Measurements from ENCODE around the gene PUS10. TPM values are rescaled to one million over a fixed set of nuclear protein-coding genes. Genes with fewer than 3 reads are reported as not detected.

The PUS10 gene
- polyA plus RNA-seq, 3 donors from 2014 or later, result 3.8 to 12.6 (median 8.5) TPM

DNA sequence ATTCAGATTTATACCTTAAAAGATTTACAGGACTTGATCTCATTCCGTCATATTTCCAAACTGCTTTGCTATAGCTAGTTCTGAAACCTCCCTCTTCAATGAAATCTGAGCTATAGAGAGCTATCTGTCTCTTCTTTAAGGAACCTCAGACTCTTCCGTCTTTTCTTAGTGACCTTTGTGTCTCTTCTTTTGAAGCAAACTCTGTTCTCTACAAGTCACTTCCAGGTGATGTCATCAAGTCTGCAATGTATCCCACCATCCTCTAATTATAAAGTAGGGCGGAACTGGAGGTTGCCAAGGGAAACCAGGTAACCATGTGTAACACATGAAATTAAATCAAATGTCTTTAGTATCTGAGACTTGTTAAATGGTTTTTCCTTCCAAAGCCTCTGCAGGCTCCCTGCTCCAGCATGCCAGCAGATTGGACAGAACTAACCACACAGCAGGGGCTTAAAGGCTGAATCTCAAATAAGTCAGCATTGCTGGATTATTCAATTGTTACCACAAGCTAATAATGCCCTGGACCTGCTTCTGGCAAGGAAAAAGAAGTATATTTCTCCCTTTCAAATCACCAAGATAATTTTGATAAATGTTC, 41.7 kb downstream of the PUS10 start:
- no peak for DNase-seq
- H3K27me3 Mint-ChIP-seq (ENCODE audit: low read depth in 3 of 3), result no peaks in the 10 kb centered on the region
- H3K4me3 Mint-ChIP-seq, result no peak overlapping the region
- peaks cover 9 to 12% of the 10 kb centered on the region in 2 donors for H3K4me1 Mint-ChIP-seq
- peaks cover 3 to 13% (median 9%) of the 10 kb centered on the region in 3 donors for H3K36me3 Mint-ChIP-seq
- H3K9me3 Mint-ChIP-seq, result no peaks in the 10 kb centered on the region
- H3K27ac Mint-ChIP-seq, result no peak overlapping the region

DNA sequence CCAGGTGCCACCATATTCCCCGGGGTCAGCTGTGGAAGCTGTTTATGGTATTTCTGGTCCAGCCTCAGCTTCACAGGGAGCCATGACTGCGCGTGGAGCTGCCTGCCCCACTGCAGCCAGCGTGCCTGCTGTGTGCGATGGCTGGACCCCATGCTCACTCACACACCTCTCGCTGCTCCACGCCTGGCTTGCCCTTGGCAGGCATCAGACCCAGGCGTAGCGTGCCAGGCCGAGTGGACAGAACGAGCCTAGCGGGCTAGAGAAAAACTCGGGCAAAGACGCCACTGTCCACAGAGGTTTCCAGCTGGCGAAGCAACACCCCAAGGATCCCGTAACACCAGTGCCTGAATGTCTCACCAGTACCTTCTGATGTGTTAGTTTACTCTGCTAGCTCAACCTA, 43.4 kb downstream of the PUS10 start:
- Mint-ChIP-seq H3K4me1 (peaks cover 2% of the 10 kb centered on the region in 2 donors), H3K27me3 (ENCODE audit: low read depth in 3 of 3) (no peaks in the 10 kb centered on the region), H3K27ac (no peak overlapping the region), H3K4me3 (no peak overlapping the region), H3K36me3 (peaks cover 3 to 13% (median 9%) of the 10 kb centered on the region in 3 donors), H3K9me3 (no peaks in the 10 kb centered on the region)
- DNase-seq, result no peak

DNA sequence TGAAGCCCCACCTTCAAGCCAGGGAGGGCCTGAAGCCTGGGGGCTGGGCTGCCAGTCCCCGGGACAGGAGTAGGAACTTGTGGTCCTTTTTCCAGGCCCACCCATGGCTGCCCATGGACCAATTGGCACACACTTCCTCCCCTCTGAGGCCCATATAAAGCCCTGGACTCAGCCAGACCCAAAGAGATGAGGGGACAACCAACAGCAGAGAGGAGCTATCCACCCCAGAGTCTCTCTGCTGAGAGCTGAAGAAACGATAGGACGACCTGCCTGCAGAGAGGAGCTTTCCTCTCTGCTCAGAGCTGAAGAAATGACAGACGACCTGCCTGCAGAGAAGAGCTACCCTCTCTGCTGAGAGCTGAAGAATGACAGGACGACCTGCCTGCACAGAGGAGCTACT, 44.4 kb downstream of the PUS10 start:
- Mint-ChIP-seq H3K9me3 (no peaks in the 10 kb centered on the region), H3K27ac (peak overlapping the region in 1 of 6 donors; percentile 40), H3K4me1 (peaks cover 0 to 2% of the 10 kb centered on the region in 2 donors), H3K27me3 (ENCODE audit: low read depth in 3 of 3) (no peaks in the 10 kb centered on the region), H3K36me3 (peaks cover 3 to 14% (median 9%) of the 10 kb centered on the region in 3 donors), H3K4me3 (no peak overlapping the region)
- DNase-seq, result no peak

DNA sequence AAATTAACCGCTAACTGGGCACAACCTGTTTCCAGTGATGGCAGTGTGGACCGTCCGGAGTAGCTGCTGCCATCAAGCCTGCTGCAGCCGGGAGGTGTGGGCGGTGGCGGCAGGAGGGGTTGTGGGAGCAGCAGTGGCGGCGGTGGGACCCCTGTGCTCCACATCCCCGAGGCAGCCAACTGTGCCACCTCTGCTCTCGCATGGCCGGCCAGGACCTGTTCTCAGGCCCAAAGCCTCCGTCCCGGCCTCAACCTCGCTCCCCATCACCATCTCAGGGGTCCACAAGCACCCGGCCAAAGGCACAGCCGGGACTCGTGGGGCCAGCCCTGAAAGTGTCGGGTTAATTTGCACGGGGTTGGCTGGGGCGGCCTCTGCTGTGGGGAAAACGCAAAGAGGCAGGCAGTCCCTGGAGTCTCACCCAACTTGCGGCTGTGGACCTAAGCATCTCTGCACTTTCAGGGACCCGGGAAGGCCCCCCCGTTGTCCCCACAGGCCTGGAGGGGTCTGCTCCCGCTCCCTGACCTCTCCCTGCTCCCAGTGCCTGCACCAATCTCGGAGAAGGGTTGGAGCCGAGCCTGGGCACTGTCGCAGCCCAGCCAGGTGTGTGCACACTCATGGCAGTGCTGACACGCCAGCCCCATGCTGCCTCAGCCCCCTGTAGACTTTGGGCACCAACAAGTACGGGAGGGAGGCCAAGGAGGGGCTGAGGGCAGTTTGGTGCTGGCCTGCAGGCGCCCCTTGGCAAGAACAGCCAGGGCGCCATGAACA, 45.0 kb downstream of the PUS10 start:
- Mint-ChIP-seq H3K4me3 (no peak overlapping the region), H3K27ac (no peak overlapping the region), H3K9me3 (no peaks in the 10 kb centered on the region), H3K4me1 (peaks cover 0 to 2% of the 10 kb centered on the region in 2 donors), H3K36me3 (peaks cover 3 to 16% (median 9%) of the 10 kb centered on the region in 3 donors), H3K27me3 (ENCODE audit: low read depth in 3 of 3) (no peaks in the 10 kb centered on the region)
- DNase-seq, result no peak

DNA sequence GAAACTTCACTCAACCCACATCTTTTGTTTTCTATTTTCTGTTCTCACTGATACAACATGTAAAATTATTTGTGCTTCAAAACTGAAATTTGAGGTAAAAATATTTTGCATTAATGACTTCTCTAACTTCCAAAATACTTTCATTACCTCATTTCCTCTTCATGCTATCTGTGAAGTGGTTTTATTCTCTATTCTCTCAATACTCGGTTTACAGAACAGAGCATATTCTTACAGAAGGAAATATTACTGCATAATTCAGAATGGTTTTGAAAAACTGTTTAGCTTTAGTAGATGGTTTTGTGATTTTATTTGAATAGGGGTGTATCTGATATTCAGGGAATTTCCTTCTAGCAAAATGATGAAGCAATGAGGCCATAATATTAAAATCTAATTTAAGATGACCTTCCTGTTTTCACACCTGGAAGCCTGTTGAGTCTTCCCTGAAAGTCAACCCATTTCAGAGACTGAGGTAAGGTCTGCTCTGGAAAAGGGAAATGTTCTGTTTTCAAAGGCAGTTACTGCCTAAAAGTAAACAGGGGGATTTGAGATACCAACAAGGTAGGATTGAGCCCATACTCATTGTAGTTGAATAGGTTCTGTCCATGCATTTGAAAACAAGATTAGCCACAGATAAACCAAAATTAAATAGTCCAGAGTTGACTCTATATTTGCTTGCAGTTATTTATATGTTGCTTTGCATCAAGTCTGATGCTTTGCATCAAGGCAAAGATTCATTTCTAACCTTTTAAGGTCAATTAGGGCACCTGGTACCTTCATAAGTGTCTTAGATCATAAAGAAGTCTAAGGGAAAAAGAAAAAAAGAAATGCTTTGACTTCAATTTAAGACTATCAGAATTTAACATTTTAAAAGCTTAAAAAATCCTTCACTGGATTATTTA, 51.3 kb downstream of the PUS10 start:
- H3K4me3 Mint-ChIP-seq, result peak overlapping the region in 4 of 5 donors; percentile 59 to 78 (median 67)
- H3K9me3 Mint-ChIP-seq, result no peaks in the 10 kb centered on the region
- peaks cover 38 to 48% of the 10 kb centered on the region in 2 donors for H3K4me1 Mint-ChIP-seq
- peaks cover 14 to 35% (median 17%) of the 10 kb centered on the region in 3 donors for H3K36me3 Mint-ChIP-seq
- H3K27ac Mint-ChIP-seq, result peak overlapping the region; percentile 26 to 99 (median 87)
- H3K27me3 Mint-ChIP-seq (ENCODE audit: low read depth in 3 of 3), result peaks cover 0 to 5% (median 0%) of the 10 kb centered on the region in 3 donors
- DNase-seq, result no peak

DNA sequence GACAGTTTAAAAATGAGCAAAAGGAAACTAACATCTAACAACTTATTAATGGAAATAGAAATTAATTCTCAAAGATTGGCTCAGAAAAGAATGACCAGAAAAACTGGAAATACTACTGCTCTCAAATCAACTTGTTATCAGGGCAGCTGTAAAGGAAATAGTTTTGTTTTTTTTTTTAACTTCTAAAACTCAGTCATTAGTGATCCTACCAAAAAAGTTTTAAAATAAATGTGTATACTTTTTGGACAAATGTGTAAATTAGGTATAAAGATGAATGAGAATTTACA, 52.6 kb downstream of the PUS10 start:
- Mint-ChIP-seq H3K36me3 (peaks cover 18 to 39% (median 21%) of the 10 kb centered on the region in 3 donors), H3K27me3 (ENCODE audit: low read depth in 3 of 3) (peaks cover 0 to 5% (median 0%) of the 10 kb centered on the region in 3 donors), H3K27ac (peak overlapping the region; percentile 93 to 99 (median 98)), H3K4me3 (peak overlapping the region; percentile 68 to 84 (median 74)), H3K4me1 (peaks cover 38 to 48% of the 10 kb centered on the region in 2 donors), H3K9me3 (no peaks in the 10 kb centered on the region)
- no peak for DNase-seq

DNA sequence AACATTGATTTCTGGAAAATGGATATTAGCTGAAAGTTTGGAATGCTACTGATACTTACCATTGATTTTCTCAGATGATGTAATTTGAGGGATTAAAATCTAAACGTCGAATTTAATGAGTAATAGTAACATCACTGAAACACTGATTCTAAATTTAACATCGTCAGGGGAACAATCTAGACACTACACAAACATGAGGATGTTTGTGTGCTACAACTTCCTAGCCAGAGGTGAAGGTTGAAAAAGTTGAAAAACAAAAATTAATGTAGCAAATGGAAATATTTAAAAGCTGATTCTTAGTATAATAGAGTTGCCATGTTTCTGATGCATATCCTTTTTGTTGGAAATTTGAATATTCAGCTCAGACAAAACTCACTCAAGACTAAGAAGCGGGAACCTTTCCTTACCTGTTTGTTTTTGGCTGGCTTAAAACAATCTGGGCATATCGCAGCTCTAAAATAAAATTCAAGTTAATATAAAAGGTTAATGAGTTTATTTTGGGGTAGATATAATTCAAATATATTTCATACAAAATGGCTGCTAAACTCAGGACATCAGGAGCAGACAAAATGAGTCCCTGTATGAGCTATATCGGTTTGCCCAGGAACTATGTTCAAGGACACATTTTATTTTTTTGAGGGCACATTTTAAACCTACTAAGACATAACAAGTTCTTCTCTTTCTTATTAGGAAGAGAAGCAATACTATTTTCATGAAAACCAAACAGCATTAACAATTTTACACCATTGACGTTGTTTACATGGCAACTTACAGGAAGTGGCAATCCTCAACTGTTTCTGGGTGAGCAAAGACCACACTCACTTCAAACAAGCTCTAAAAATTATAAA, 53.2 kb downstream of the PUS10 start:
- DNase-seq, result peak; percentile 66 to 76 (median 74)
- peaks cover 0 to 5% (median 0%) of the 10 kb centered on the region in 3 donors for H3K27me3 Mint-ChIP-seq (ENCODE audit: low read depth in 3 of 3)
- peaks cover 38 to 48% of the 10 kb centered on the region in 2 donors for H3K4me1 Mint-ChIP-seq
- peak overlapping the region; percentile 93 to 99 (median 98) for H3K27ac Mint-ChIP-seq
- peak overlapping the region; percentile 68 to 84 (median 74) for H3K4me3 Mint-ChIP-seq
- no peaks in the 10 kb centered on the region for H3K9me3 Mint-ChIP-seq
- peaks cover 18 to 39% (median 26%) of the 10 kb centered on the region in 3 donors for H3K36me3 Mint-ChIP-seq

DNA sequence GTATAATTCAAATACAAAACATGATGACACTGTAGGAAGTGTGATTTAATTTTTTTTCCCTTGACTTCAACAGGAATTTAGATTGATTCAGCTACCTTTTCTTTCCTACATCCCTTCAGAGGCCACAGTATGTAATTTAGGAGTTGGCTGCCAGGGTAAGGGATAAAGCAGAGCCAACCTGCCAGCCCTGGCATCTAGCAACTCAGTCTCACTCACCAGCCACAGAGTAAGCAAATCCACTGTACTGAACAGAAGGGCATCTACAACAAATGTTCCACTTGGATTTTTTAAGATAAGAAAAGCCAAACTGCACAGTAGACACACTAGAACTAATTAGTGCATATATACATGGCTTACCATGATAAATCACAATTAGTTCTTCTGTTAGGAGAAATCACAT, 54.9 kb downstream of the PUS10 start:
- no peak for DNase-seq
- Mint-ChIP-seq H3K36me3 (peaks cover 22 to 40% (median 29%) of the 10 kb centered on the region in 3 donors), H3K9me3 (no peaks in the 10 kb centered on the region), H3K27me3 (ENCODE audit: low read depth in 3 of 3) (peaks cover 0 to 5% (median 0%) of the 10 kb centered on the region in 3 donors), H3K4me1 (peaks cover 42 to 58% of the 10 kb centered on the region in 2 donors), H3K4me3 (no peak overlapping the region), H3K27ac (peak overlapping the region in 4 of 6 donors; percentile 51 to 99 (median 90))

DNA sequence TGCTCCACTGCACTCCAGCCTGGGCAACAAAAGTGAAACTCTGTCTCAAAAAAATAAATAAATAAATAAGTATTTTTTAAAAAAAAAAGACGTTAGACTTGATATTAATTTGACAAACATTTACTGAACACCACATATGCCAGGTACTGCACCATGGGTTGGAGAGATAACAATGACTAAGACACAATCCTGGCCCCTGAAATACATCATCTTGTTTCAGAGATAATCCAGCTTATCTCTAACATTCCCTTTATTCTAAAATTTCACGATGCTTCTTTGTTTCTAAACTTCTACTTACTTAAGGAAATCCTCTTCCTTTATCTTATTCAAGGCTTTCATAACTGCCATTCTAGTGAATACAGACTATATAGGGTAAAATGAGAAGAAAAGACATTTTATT, 55.5 kb downstream of the PUS10 start:
- no peak for DNase-seq
- H3K9me3 Mint-ChIP-seq, result no peaks in the 10 kb centered on the region
- peaks cover 0 to 5% (median 2%) of the 10 kb centered on the region in 3 donors for H3K27me3 Mint-ChIP-seq (ENCODE audit: low read depth in 3 of 3)
- H3K27ac Mint-ChIP-seq, result peak overlapping the region in 4 of 6 donors; percentile 29 to 99 (median 90)
- H3K36me3 Mint-ChIP-seq, result peaks cover 22 to 40% (median 29%) of the 10 kb centered on the region in 3 donors
- H3K4me3 Mint-ChIP-seq, result no peak overlapping the region
- peaks cover 49 to 63% of the 10 kb centered on the region in 2 donors for H3K4me1 Mint-ChIP-seq

DNA sequence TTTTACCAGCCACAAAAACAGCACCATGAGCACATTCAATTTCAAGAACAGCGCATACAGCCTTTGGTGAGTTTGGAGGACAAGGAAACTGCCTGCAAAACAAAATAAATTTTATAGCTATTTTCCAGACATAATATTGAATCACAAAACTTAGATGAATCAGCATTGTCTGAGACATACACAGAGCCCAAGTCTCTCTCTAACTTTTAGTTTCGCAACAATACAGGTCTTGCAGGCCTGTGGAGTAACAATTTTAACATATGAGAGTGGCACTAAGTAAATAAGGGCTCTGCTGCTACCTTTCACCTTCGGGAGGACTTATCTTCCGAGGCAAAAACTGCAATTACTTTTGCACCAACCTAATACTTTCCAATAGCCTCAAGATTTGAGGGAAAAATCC, 56.6 kb downstream of the PUS10 start:
- Mint-ChIP-seq H3K27me3 (ENCODE audit: low read depth in 3 of 3) (peaks cover 0 to 5% (median 2%) of the 10 kb centered on the region in 3 donors), H3K4me3 (no peak overlapping the region), H3K4me1 (peaks cover 45 to 52% of the 10 kb centered on the region in 2 donors), H3K9me3 (no peaks in the 10 kb centered on the region), H3K27ac (no peak overlapping the region), H3K36me3 (peaks cover 21 to 35% (median 31%) of the 10 kb centered on the region in 3 donors)
- no peak for DNase-seq

DNA sequence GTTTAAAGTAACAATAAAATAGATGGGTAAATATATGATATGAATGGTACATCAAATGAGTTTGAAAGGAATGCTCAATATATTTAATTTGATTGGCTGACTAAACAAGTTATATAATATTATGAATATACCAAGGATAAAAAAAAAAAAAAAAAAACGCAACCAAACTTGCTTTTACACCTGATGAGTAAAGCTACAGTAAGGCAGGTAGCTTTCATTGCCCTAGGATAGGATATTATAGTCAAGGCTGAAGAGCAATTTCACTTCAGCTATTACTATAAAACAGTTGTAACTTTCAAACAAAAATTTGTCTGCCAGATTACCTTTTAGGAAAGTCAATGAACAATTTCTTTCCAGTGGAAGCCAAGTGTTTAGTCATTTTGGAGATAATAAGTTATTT, 57.3 kb downstream of the PUS10 start:
- no peak overlapping the region for H3K4me3 Mint-ChIP-seq
- H3K4me1 Mint-ChIP-seq, result peaks cover 42 to 48% of the 10 kb centered on the region in 2 donors
- H3K27ac Mint-ChIP-seq, result no peak overlapping the region
- peaks cover 0 to 5% (median 2%) of the 10 kb centered on the region in 3 donors for H3K27me3 Mint-ChIP-seq (ENCODE audit: low read depth in 3 of 3)
- peaks cover 19 to 36% (median 32%) of the 10 kb centered on the region in 3 donors for H3K36me3 Mint-ChIP-seq
- no peaks in the 10 kb centered on the region for H3K9me3 Mint-ChIP-seq
- DNase-seq, result no peak

DNA sequence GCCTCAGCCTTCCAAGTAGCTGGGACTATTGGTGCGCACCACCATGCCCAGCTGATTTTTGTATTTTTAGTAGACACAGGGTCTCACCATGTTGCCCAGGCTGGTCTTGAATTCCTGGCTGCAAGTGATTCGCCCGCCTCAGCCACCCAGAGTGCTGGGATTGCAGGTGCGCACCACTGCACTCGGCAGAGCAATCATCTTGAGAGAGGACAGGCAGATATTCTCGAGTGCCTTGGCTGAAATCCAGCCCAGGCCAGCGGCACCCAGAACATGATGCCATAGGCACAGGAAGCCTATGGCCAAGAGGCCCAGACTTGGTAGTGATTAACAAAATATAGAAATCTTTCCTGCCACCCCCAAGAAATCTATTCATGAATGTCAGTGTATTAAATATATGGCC, 58.6 kb downstream of the PUS10 start:
- Mint-ChIP-seq H3K27me3 (ENCODE audit: low read depth in 3 of 3) (peaks cover 0 to 2% (median 0%) of the 10 kb centered on the region in 3 donors), H3K4me3 (no peak overlapping the region), H3K36me3 (peaks cover 19 to 27% (median 26%) of the 10 kb centered on the region in 3 donors), H3K4me1 (peaks cover 38 to 47% of the 10 kb centered on the region in 2 donors), H3K27ac (no peak overlapping the region), H3K9me3 (no peaks in the 10 kb centered on the region)
- DNase-seq, result no peak

DNA sequence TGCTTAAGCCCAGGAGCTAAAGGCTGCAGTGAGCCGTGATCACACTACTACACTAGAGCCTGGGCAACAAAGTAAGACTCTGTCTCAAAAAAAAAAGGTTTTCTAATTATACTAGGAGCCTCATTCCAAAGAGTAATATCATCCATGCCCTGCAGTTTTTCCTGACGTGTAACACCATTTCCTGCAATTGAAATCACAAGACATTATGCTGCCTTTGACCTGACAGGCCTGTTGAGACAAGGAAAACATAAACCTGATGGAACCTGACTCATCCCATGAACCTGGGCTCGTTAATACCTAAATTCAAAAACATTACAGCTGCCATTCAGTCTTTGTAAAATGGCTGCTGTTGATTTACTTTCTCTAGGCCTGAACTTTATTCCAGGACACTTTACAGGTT, 59.3 kb downstream of the PUS10 start:
- Mint-ChIP-seq H3K27me3 (ENCODE audit: low read depth in 3 of 3) (peaks cover 0 to 2% (median 0%) of the 10 kb centered on the region in 3 donors), H3K4me3 (no peak overlapping the region), H3K4me1 (peaks cover 38 to 47% of the 10 kb centered on the region in 2 donors), H3K27ac (peak overlapping the region in 1 of 6 donors; percentile 70), H3K9me3 (no peaks in the 10 kb centered on the region), H3K36me3 (peaks cover 13 to 27% (median 20%) of the 10 kb centered on the region in 3 donors)
- no peak for DNase-seq

Data from immature natural killer cell (primary cell).